ENCODE results near the gene TBL1X. TPM values are rescaled to one million over a fixed set of nuclear protein-coding genes. Genes with fewer than 3 reads are reported as not detected.

TBL1X gene
- total RNA-seq, 1 experiment from 2014 or later: 17.2 TPM

DNA sequence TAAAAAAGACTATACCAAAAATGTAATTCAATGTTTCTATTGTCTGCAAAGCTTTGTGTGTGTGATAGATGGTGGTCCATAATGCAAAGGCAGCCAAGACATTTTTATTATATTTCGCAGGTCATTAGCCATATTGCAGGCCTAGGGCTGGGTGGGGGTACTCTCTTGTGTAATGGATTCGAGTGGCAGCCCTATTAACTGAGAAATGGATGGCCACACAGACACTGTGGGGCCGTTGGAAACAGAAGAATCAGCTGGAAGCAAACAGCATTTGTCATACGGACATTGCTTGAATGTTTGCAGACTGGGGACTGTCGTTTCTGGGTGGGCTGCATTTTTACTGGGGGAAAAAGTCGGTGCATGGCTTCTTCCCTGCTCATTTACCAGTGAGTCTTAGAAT, 199.4 kb downstream of the TBL1X start:
- DNase-seq (ENCODE audit: low read depth): no peak

DNA sequence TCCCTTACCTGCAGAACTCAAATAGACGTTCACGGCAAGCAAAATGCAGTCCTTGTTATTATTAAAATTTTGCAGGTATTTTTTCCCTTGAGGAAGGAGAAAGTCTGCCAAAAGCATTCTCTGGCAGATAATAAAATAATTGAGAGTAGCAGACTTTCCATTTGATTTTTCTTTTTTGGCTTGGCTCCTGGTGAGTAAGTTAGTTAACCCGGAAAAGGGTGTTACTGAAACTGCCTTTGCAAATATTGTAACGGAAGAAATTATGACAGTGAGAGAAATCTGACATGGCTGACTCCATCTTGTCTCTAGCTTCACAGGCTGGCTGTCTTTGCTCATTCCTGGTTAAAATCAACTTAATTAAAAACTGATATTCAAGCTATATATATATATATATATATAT, 200.3 kb downstream of the TBL1X start:
- no peak for DNase-seq (ENCODE audit: low read depth)

- DNase-seq (ENCODE audit: low read depth): peak; percentile 76
These were observed 203.7 kb downstream of the TBL1X start for GRCh38 chrX:9668537-9668936.

DNA sequence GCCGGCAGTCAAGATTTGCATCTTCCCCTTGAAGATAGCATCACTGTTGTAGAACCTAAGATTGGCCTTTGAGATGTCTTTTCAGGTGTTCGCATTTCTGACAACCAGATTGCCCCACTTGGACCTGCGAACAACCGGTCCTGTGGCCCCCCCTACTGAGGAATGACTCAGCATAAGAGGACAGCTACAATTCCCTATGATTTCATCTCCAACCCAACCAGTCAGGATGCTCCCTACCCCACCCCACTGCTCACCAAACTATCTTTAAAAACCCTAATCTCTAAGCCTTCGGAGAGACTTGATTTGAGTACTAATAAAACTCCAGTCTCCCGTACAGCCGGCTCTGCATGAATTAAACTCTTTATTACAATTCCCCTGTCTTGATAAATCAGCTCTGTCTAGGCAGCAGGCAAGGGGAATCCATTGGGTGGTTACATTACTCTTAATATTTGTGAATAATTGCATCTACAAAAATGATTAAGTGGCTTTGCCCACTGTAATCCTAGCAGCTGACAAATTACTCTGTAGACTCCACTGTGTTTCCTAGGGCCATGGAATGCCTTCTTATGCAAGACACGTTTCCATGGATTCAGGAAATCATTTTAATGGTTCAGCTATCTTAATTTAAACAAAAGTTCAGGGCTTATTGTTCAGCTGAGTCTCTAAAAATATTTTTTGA, 205.4 kb downstream of the TBL1X start:
- DNase-seq (ENCODE audit: low read depth): peak; percentile 53

- no peak for DNase-seq (ENCODE audit: low read depth)
These were observed 207.1 kb downstream of the TBL1X start for GRCh38 chrX:9671998-9672397.

- peak; percentile 86 for DNase-seq (ENCODE audit: low read depth)
These were observed 211.4 kb downstream of the TBL1X start for GRCh38 chrX:9676306-9676705.

DNA sequence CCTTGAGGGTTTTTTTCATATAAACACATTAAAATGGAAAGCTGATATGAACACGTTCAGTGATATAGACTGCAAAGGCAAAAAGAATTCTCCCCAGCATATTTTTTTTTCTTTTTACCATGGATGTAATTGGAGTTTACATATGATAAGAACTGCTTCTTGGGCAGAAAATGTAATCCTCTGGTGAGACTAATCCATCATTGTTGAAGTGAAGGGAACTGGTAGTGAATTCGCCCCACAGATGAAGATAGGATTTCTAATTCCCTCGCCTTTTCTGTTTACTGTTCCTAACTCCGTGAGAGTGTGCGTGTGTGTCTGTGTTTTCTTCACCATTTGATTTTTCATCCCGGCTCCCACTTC, 211.9 kb downstream of the TBL1X start:
- DNase-seq (ENCODE audit: low read depth): no peak

- DNase-seq (ENCODE audit: low read depth): peak; percentile 75
These were observed 212.4 kb downstream of the TBL1X start for GRCh38 chrX:9677098-9677739.

DNA sequence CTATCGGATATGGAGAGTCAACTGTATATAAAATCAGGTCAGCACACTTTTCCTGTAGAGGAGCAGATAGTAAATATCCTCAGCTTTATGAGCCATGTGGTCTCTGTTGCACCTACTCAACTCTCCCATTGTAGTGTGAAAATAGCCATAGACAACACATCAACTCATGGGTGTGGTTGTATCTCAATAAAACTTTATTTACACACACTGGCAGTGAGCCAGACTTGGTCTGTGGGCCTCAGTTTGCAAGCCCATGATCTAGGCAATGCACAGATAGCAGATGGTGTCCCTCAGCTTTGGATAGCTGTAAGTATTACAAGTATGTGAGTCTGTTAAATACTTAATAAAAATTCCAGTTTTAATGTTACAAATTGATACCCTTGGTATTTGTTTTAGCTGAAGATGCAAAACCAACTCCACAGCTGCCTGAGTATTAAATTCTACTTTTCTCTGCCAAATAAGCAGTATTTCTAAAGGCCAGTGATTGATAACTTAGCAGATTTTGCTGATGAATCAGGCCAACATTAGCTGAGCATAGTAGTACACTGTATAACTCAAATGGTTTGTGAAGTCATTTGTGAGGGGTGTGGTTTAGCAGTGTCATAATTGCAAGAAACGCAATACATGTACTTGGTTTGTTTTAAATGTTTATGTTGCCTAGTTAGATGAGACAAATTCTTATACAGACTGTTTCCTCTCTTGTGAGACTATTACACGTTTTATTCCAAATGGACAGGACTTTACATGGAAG, 213.5 kb downstream of the TBL1X start:
- no peak for DNase-seq (ENCODE audit: low read depth)

- no peak for DNase-seq (ENCODE audit: low read depth)
These were observed 216.2 kb downstream of the TBL1X start for GRCh38 chrX:9681011-9681410.

DNA sequence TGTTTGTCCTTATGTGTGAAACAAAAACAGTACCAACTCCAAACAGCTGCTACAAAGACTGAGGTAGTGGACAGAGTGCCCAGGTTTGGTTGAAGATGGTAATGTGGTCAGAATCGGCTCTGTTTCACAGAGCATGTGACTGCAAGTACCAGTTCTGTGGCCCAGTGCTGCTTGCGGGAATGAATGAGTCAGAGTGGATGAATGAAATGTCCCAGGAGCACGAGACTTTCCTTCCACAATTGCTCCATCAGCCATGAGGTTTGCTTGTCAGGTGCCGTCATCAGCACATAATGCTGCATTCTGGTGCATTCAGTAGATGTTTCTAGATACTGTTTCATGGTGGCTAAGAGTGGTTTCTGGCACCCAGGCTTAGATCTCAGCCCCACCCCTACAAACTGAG, 216.6 kb downstream of the TBL1X start:
- peak; percentile 83 for DNase-seq (ENCODE audit: low read depth)

GRCh38 chrX:9682456-9682855, 217.6 kb downstream of the TBL1X start:
- no peak for DNase-seq (ENCODE audit: low read depth)

GRCh38 chrX:9682861-9683260, 218.0 kb downstream of the TBL1X start:
- DNase-seq (ENCODE audit: low read depth): no peak

DNA sequence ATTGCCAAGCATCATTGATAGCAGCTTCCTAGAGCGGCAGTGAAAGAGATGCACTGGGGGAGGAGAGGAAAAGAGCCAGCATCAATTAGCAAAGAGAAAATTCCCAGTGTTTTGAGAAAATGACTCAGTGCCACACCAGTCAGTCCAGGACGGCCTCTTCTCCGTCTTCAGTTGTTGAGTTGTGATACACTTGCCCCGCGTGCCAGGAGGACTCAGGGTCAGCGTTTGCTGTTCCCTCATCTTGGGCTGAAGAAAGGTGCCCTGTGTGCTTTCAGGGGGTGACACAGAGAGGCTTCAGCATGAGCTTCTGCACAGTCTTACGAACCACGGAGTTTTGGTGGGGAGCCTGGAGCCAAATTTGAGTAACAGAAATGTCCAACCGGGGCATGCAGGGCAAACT, 218.5 kb downstream of the TBL1X start:
- DNase-seq (ENCODE audit: low read depth): no peak

- DNase-seq (ENCODE audit: low read depth): no peak
These were observed 223.0 kb downstream of the TBL1X start for GRCh38 chrX:9687899-9688298.

GRCh38 chrX:9688833-9689232, 224.0 kb downstream of the TBL1X start:
- DNase-seq (ENCODE audit: low read depth): no peak

DNA sequence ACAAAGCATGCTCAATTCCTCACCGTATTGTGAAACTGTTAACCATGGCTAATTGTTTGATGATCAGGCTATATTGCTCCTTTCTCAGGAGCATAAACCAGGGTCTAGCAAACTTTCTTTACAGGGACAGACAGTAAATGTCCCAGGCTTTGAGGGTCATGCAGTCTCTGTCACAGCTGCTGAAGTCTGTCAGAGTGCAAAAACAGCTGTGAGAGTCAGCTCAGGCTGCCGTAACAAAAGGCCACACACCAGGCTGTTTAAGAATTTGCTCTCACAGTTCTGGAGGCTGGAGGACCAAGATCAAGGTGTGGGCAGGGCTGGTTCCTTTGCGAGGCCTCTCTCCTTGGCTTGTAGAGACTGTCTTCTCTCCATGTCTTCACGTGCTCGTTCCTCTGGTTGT, 225.2 kb downstream of the TBL1X start:
- DNase-seq (ENCODE audit: low read depth): no peak

- no peak for DNase-seq (ENCODE audit: low read depth)
These were observed 228.6 kb downstream of the TBL1X start for GRCh38 chrX:9693307-9694001.

DNA sequence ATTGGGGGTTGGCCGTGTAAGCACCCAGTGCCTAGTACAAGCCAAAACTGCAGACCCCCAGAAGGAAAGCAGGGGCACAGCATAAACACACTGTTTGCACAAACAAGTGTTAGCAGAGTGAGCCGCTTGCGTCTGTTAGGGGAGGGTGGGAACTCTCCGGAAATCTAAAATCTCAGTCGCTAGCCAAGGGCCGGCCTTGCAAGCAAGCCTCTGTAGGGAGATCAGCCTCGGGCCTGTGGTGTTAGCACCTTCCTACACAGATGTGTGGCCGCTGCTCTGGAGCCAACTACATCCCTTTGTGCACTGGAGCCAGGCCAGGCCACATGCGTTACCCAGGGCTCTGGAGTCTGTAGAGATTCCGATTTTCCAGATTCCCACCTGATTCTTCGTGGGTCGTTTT, 233.7 kb downstream of the TBL1X start:
- no peak for DNase-seq (ENCODE audit: low read depth)

DNA sequence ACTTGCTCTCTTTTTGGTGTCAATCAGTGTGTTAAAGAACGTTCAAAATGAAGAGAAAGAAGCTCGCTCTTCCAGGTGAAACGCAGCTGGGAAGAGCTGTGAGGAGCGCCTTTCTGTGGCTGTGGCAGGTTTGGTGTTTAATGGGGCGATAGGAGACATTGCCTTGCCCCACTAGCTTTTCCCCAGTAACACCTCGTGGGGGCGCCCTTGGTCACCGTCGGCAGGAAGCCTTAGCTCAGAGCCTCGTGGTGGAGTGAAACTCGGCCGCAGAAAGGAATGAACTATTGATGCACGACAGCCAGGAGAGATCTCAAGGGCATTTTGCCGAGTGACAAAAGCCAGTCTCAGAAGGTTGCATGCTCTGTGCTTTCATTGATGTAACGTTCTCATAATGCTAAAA, 235.7 kb downstream of the TBL1X start:
- no peak for DNase-seq (ENCODE audit: low read depth)

GRCh38 chrX:9701790-9702189, 236.9 kb downstream of the TBL1X start:
- DNase-seq (ENCODE audit: low read depth): no peak

- DNase-seq (ENCODE audit: low read depth): no peak
These were observed 238.5 kb downstream of the TBL1X start for GRCh38 chrX:9703406-9703805.
